GM18873 (cell line): Measurements from ENCODE around the gene KLHL41.
A peak's percentile ranks its signal among the peaks of the same experiment; 100 is the strongest.
"Not testable (repeated sequence)": the region's sequence is repeated elsewhere in the genome, so short reads cannot be mapped to it uniquely, and the experiment has no call there.

Experiments used
- ATAC-seq: cut with Tn5 transposase; IDR thresholded peaks from one replicate; pipeline ENCODE4 v1.9.1; 2021; ENCODE audit warnings: mild to moderate bottlenecking, moderate library complexity, moderate number of reproducible peaks; ENCODE audit not compliant: unreplicated experiment, low FRiP score

KLHL41 gene

GRCh38 chr2:169507698-169508097 lies 1.8 kb upstream of the KLHL41 start:
- no peak for ATAC-seq

- ATAC-seq, result no peak
Measured at GRCh38 chr2:169509955-169510354, 453 bp downstream of the KLHL41 start.

- no peak for ATAC-seq
Measured at GRCh38 chr2:169510496-169510895, 994 bp downstream of the KLHL41 start.

DNA sequence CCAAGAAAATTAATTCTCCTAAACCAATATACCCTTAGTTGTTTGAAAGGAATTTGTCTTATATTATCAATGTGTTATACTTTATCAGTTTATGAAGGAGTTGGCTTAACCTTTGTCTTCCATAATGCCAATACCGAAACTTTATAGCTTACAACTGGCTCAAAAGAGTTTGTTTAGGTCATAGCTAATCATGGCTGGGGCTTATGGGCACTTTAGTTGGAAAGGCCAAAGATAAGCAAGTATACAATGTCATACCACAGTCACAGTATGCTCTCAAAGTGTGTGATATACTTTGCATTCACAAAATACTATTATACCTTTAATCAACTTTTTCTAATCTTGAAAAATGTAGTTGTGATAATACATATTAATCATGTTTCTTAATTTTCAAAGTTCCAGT lies 2.3 kb downstream of the KLHL41 start:
- no peak for ATAC-seq

GRCh38 chr2:169512525-169512924 lies 3.0 kb downstream of the KLHL41 start:
- no peak for ATAC-seq

DNA sequence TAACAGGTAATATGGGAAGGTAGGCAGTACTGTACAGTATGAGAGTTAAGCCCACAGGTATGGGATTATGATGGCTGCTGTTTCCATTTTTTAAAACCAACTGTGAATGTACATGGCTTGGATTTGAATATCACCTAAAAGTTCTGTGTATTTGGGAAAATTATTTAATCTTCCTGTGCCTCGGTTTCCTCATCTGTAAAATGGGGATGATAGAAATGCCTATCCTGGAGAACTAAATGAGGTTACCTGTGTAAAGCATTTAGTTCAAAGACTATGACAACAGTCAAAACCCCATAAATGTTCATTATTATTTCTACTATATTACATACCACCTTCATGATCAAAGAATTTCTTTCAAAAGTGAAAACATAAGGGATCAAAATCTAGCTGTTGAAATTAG lies 3.6 kb downstream of the KLHL41 start:
- ATAC-seq, result no peak

- no peak for ATAC-seq
Measured at GRCh38 chr2:169513926-169514325, 4.4 kb downstream of the KLHL41 start.

- not testable (repeated sequence) for ATAC-seq
Measured at GRCh38 chr2:169514758-169515157, 5.3 kb downstream of the KLHL41 start.

GRCh38 chr2:169516488-169516995 lies 7.0 kb downstream of the KLHL41 start:
- not testable (repeated sequence) for ATAC-seq

DNA sequence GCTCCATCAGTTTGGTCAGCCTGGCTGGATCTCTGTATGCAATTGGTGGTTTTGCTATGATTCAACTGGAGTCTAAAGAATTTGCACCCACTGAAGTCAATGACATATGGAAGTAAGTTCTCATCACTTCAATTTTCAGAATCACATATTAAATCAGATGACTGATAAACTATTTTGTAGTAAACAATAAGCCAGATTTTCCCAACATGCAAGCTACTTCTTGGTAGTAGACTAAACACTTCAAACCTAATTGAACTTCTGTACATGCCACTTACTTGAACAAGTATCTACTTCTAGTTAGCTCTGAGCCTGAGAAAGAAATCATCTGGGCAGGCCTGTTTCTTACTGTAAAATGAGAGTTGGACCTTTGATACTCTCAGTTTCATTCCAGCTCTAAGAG lies 11.4 kb downstream of the KLHL41 start:
- ATAC-seq, result no peak

DNA sequence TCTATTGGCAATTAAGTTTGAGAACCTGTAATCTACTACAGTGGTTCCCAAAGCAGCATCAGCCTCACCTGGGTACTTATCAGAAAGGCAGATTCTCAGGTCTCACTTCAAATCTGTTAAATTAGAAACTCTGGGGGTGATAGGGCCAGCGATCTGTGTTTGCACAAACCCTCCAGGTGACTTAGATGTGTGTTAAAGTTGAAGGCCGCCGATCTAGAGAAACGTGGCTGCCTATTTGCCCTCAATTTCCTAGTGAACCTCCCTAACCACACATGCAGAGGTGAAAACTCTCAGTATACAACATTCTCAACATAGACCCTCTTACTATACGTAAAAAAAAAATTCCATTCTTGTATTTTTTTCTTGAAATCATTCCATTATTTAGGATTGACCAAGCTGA lies 14.2 kb downstream of the KLHL41 start:
- ATAC-seq, result no peak

DNA sequence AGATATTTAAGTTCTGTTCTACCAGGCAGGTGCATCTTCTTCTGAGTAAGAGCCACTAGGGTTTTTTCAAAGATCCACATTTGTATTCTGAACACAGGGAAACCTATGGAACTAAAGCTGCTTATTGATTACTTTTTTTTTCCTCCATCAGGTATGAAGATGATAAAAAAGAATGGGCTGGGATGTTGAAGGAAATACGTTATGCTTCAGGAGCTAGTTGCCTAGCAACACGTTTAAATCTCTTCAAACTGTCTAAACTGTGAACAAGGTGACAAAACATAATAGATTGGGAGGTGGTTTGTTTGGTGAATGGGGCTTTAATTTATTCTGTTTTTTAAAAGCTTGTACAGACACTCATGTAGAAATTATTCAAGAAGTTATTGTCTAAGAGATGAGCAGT lies 15.9 kb downstream of the KLHL41 start:
- no peak for ATAC-seq

DNA sequence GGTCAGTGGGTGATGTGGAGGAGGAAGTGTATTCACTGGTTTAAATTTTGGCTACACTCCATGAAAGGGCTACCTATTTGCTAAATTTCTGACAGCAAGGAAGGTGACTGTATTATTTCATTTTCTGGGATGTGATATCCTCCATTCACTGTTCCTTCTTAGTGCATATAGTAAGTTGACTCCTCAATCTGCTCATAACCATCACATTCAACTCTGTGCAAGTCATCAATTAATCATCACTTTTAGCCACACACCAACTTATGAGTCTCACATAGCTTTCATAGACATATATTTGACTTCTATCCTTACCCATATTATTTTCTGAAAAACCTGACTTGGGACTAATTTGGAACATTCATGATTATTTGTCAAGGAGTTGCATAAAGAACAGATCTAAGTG lies 16.9 kb downstream of the KLHL41 start:
- no peak for ATAC-seq

DNA sequence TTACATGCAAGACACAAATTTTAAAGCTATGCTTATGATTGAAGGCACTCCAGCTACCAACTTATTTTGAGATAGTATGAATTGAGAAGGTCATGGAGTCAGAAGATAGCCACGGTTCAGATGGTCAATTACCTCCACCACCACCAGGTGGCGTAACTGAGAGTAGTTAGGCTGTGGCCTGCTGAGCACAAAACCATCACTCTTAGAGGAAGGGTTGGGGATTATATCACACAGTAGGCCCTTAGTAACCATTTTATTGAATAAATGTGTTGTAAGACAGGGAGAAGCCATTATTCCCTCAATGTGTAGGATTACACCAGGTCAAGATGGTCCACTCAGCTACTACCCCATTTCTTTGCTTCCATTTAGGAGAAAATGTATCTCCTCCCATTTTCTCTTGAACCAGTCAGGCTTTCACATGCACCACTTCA lies 18.8 kb downstream of the KLHL41 start:
- ATAC-seq, result peak; percentile 71

GRCh38 chr2:169539460-169539859 lies 30.0 kb downstream of the KLHL41 start:
- not testable (repeated sequence) for ATAC-seq

DNA sequence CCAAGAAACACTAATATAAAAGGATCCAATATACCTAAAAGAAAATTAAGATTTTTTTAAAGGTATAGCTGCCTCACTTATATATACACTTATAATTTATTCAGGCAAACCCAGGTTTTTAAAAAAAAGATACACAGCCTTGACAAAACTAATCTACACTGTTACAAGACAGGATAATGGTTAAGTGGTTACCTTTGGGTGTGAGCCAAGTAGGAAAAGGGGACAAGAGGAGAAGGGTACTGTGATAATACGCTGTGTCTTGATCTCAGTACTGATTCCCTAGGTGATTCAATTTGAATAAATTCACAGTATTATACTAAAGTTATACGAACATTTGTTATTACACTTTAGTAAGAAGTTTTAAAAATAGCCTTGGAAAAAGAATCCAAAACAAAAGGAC lies 30.6 kb downstream of the KLHL41 start:
- no peak for ATAC-seq

DNA sequence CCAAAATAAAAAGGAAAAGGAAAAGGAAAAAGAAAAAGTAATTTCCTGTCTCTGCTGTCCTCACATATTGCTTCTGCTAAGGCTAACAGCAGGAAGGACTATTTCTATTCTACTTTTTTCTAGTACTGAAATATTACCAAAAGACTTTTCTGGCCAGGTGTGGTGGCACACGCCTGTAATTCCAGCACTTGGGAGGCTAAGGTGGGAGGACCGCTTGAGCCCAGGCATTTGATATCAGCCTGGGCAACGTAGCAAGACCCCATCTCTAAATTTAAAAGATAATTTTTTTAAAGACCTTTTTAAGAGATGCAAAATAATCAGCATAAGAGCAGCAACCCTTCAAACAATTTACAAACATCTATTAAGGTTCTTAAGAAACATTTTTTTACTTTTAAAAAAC lies 32.9 kb downstream of the KLHL41 start:
- ATAC-seq, result no peak

GRCh38 chr2:169546756-169547155 lies 37.3 kb downstream of the KLHL41 start:
- ATAC-seq, result no peak

- no peak for ATAC-seq
Measured at GRCh38 chr2:169561364-169561763, 51.9 kb downstream of the KLHL41 start.

DNA sequence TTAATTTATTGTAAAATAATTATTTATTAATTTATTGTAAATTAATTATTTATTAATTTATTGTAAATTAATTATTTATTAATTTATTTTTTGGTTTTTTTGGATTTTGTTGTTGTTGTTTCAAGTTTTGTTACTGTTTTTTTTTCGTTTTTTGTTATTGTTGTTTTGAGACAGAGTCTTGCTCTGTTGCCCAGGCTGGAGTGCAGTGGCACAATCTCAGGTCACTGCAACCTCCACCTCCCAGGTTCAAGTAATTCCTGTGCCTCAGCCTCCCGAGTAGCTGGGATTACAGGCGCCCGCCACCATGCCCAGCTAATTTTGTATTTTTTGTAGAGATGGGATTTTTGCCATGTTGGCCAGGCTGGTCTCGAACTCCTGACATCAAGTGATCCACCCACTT lies 52.6 kb downstream of the KLHL41 start:
- ATAC-seq, result not testable (repeated sequence)

DNA sequence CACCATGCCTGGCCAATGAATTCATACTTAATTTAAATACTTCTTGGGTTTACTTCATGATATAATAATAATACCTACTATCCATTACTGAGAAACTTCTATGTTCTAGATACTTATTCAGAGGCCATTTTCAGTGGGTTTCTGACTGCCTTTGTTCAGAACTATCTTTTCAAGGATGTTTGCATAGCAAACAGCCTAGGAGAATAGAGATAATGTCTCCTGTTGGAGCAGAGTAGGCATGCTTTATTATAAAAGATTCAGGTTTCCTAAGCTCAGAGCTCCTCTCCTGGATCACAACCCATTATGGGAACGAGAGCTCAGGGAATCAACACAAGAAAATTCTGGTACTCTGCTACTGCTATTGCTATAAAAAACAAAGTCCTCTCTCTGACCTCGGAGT lies 53.0 kb downstream of the KLHL41 start:
- no peak for ATAC-seq

DNA sequence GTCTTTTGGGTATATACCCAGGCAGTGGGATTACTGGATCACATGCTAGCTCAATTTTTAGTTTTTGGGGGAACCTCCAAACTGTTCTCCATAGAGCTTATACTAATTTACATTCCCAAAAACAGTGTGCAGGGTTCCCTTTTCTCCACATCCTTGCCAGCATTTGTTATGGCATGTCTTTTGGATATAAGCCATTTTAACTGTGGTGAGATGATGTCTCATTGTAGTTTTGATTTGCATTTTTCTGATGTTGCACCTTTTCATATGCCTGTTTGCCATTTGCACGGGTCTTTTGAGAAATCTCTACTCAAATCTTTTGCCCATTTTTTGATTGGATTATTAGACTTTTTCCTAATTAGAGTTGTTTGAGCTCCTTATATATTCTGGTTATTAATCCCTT lies 56.2 kb downstream of the KLHL41 start:
- ATAC-seq, result no peak

DNA sequence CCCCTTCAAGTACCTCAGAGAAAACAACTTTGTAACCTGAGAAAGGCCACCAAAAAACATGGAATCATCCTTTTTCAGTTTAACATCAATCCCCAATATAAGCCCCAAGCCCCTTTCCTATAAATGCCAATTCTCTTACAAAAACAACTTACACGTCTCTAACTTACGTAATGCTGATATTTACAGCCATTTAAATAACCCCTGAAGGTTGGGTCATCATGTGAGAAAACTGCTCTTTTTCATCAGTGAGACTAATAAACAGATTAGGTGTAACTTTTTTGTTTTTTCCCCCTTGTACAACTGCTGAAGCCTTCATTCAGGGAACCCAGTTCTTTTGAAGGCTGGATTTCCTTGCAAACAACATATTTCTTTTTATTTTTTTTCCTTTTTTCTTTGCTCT lies 60.4 kb downstream of the KLHL41 start:
- ATAC-seq, result no peak
